KMS-11 (cell line): ENCODE results near the gene MESP2.
A peak's percentile ranks its signal among the peaks of the same experiment; 100 is the strongest.

ENCODE experiments used
- H2AFZ ChIP-seq: fragments of 200-600 bp; sonication (generic); 2 replicates; pipeline ENCODE4 v1.6.1; 2016; ENCODE audit warnings: antibody characterized with exemption, mixed run types, low read depth
- H3K27ac ChIP-seq: fragments of 200-600 bp; sonication (generic); 2 replicates; pipeline ENCODE4 v1.6.1; 2016; ENCODE audit warnings: mild to moderate bottlenecking, mixed run types
- H3K27me3 ChIP-seq: fragments of 200-600 bp; sonication (generic); 2 replicates; pipeline ENCODE4 v1.6.1; 2017; ENCODE audit warnings: mild to moderate bottlenecking, low read depth, mixed run types, moderate library complexity; ENCODE audit not compliant: insufficient read depth
- H3K36me3 ChIP-seq: fragments of 200-600 bp; sonication (generic); 2 replicates; pipeline ENCODE4 v1.6.1; 2017; ENCODE audit warnings: mild to moderate bottlenecking, mixed run types; ENCODE audit not compliant: insufficient read depth
- H3K4me1 ChIP-seq: fragments of 200-600 bp; sonication (generic); 2 replicates; pipeline ENCODE4 v1.6.1; 2016; ENCODE audit warnings: mild to moderate bottlenecking, low read depth, mixed run types; ENCODE audit not compliant: poor library complexity, severe bottlenecking
- H3K4me2 ChIP-seq: fragments of 200-600 bp; sonication (generic); 2 replicates; pipeline ENCODE4 v1.7.0; 2016; ENCODE audit warnings: mild to moderate bottlenecking, mixed run types
- H3K4me3 ChIP-seq: fragments of 200-600 bp; sonication (generic); IDR thresholded peaks from 2 replicates; pipeline ENCODE4 v1.6.1; 2017; ENCODE audit warnings: low read depth, low read length, mixed read lengths; ENCODE audit not compliant: insufficient read depth
- H3K79me2 ChIP-seq: fragments of 200-600 bp; sonication (generic); 2 replicates; pipeline ENCODE4 v1.6.1; 2016; ENCODE audit warnings: low read depth, mixed run types; ENCODE audit not compliant: insufficient read depth
- H3K9ac ChIP-seq: fragments of 200-600 bp; sonication (generic); 2 replicates; pipeline ENCODE4 v1.6.1; 2016; ENCODE audit warnings: mild to moderate bottlenecking, mixed run types
- H4K20me1 ChIP-seq: fragments of 200-600 bp; sonication (generic); 2 replicates; pipeline ENCODE4 v1.6.1; 2016; ENCODE audit warnings: mild to moderate bottlenecking, mixed run types; ENCODE audit not compliant: insufficient read depth
- CTCF ChIP-seq: fragments of 200-600 bp; sonication (generic); conservative IDR thresholded peaks from 2 replicates; pipeline ENCODE4 v1.6.1; 2017; ENCODE audit warnings: low read depth, mild to moderate bottlenecking, antibody characterized with exemption, low read length, moderate library complexity, mixed read lengths

The MESP2 gene

GRCh38 chr15:89770041-89770440 lies 6.1 kb upstream of the MESP2 start:
- H3K4me1 ChIP-seq = peaks cover 28% of the 10 kb centered on the region
- no peak overlapping the region for H3K4me2 ChIP-seq
- no peak overlapping the region for H3K9ac ChIP-seq
- no peak overlapping the region for H3K27ac ChIP-seq
- no peaks in the 10 kb centered on the region for H4K20me1 ChIP-seq
- H3K79me2 ChIP-seq = no peaks in the 10 kb centered on the region
- no peaks in the 10 kb centered on the region for H3K36me3 ChIP-seq
- H3K4me3 ChIP-seq = no peak overlapping the region
- TF ChIP-seq CTCF = no peak
- no peak overlapping the region for H2AFZ ChIP-seq
- H3K27me3 ChIP-seq = no peaks in the 10 kb centered on the region

- Histone ChIP-seq H3K4me2 (peak overlapping the region; percentile 6; the same call in 1 of the 2 replicates), H2AFZ (no peak overlapping the region), H3K4me1 (peaks cover 24% of the 10 kb centered on the region), H3K79me2 (no peaks in the 10 kb centered on the region), H3K27ac (no peak overlapping the region), H3K9ac (no peak overlapping the region), H3K36me3 (no peaks in the 10 kb centered on the region), H3K27me3 (no peaks in the 10 kb centered on the region), H4K20me1 (no peaks in the 10 kb centered on the region), H3K4me3 (no peak overlapping the region)
- 0 out of 2 replicates have a peak, but pooled peaks have one; percentile 15 for TF ChIP-seq CTCF
Observed at GRCh38 chr15:89772932-89773583, 3.1 kb upstream of the MESP2 start.

GRCh38 chr15:89774492-89774891 lies 1.6 kb upstream of the MESP2 start:
- no peak overlapping the region for H3K4me2 ChIP-seq

GRCh38 chr15:89775815-89776214 lies 317 bp upstream of the MESP2 start:
- no peak for TF ChIP-seq CTCF
- Histone ChIP-seq H3K36me3 (no peaks in the 10 kb centered on the region), H3K27me3 (no peaks in the 10 kb centered on the region), H3K4me1 (peaks cover 43% of the 10 kb centered on the region), H4K20me1 (no peaks in the 10 kb centered on the region), H3K79me2 (no peaks in the 10 kb centered on the region), H3K4me2 (peak overlapping the region; percentile 60), H3K9ac (no peak overlapping the region), H3K4me3 (no peak overlapping the region), H2AFZ (peak overlapping the region; percentile 75), H3K27ac (no peak overlapping the region)

More at GRCh38 chr15:89774492-89774891, 1.6 kb upstream of the MESP2 start:
- no peak overlapping the region for H3K9ac ChIP-seq
- peaks cover 32% of the 10 kb centered on the region for H3K4me1 ChIP-seq
- no peaks in the 10 kb centered on the region for H3K36me3 ChIP-seq
- TF ChIP-seq CTCF = no peak
- no peak overlapping the region for H2AFZ ChIP-seq
- H3K4me3 ChIP-seq = no peak overlapping the region
- H3K27ac ChIP-seq = no peak overlapping the region
- H3K27me3 ChIP-seq = no peaks in the 10 kb centered on the region
- H3K79me2 ChIP-seq = no peaks in the 10 kb centered on the region
- no peaks in the 10 kb centered on the region for H4K20me1 ChIP-seq
